SK-N-SH (cell line): ENCODE measurements around the gene CPM. TPM values are rescaled to one million over a fixed set of nuclear protein-coding genes. Genes with fewer than 3 reads are reported as not detected.

ENCODE experiments used
- CTCF ChIA-PET: fragments of 300-600, 350-600 bp; formaldehyde crosslinking; extraction: SDS; loops from one replicate; lab custom pipeline; 2021; lab: Yijun Ruan, JAX
- POLR2A ChIA-PET: fragments of 350-600 bp; sonication (Branson Sonifier 250); formaldehyde crosslinking; extraction: SDS; loops from one replicate; lab custom pipeline; 2020; ENCODE audit warnings: antibody characterized with exemption, inconsistent platforms; lab: Yijun Ruan, JAX
- DNase-seq: peaks from one replicate; pipeline ENCODE4 v3.0.0; 2012
- H2AFZ ChIP-seq: fragments of 200-600 bp; sonication (generic); 2 replicates; pipeline ENCODE4 v1.8.1; 2016; ENCODE audit warnings: antibody characterized with exemption, mild to moderate bottlenecking, low read depth
- H3F3A ChIP-seq: fragments of 200-600 bp; sonication (generic); replicated peaks from 2 replicates; pipeline ENCODE3; 2016; ENCODE audit warnings: antibody characterized with exemption, mild to moderate bottlenecking; ENCODE audit not compliant: insufficient read depth
- H3K27ac ChIP-seq, 2 experiments: fragments of 200-500 bp in 1 of 2; fragments of 200-600 bp in 1 of 2; sonication (Bioruptor generic) in 1 of 2; sonication (generic), shearing (Covaris generic) in 1 of 2; 2 replicates each; pipeline versions ENCODE4 v1.5.1 to v1.6.1; 2014 to 2016; ENCODE audit warnings: low read depth in 2 of 2, inconsistent platforms in 1 of 2, low read length in 1 of 2, mild to moderate bottlenecking in 1 of 2, mixed read lengths in 1 of 2
- H3K27me3 ChIP-seq: fragments of 200-600 bp; sonication (generic), shearing (Covaris generic); 2 replicates; pipeline ENCODE4 v1.6.1; 2016; ENCODE audit warnings: mixed run types; ENCODE audit not compliant: insufficient read depth
- H3K36me3 ChIP-seq, 2 experiments: fragments of 200-500 bp in 1 of 2; fragments of 200-600 bp in 1 of 2; sonication (Bioruptor generic) in 1 of 2; sonication (generic) in 1 of 2; replicated peaks in 1 of 2; 2 replicates each; pipeline versions ENCODE3 to v1.5.1; 2014 to 2016; ENCODE audit warnings: low read length in 1 of 2, mild to moderate bottlenecking in 1 of 2; ENCODE audit not compliant: insufficient read depth in 2 of 2, control insufficient read depth in 1 of 2
- H3K4me1 ChIP-seq, 2 experiments: fragments of 200-500 bp in 1 of 2; fragments of 200-600 bp in 1 of 2; sonication (Bioruptor generic) in 1 of 2; sonication (generic), shearing (Covaris generic) in 1 of 2; 2 replicates each; pipeline versions ENCODE4 v1.5.1 to v1.6.1; 2014 to 2016; ENCODE audit warnings: low read depth in 1 of 2, low read length in 1 of 2, mixed run types in 1 of 2; ENCODE audit not compliant: insufficient read depth in 2 of 2, control insufficient read depth in 1 of 2
- H3K4me2 ChIP-seq: fragments of 200-600 bp; sonication (generic), shearing (Covaris generic); 2 replicates; pipeline ENCODE4 v1.6.1; 2017; ENCODE audit warnings: mixed run types
- H3K4me3 ChIP-seq, 2 experiments: fragments of 200-500 bp in 1 of 2; fragments of 200-600 bp in 1 of 2; sonication (Bioruptor generic) in 1 of 2; sonication (generic), shearing (Covaris generic) in 1 of 2; 2 replicates each; pipeline versions ENCODE4 v1.5.1 to v1.8.1; 2014 to 2016; ENCODE audit warnings: low read depth in 2 of 2, inconsistent platforms in 1 of 2, low read length in 1 of 2, mild to moderate bottlenecking in 1 of 2, mixed read lengths in 1 of 2, moderate library complexity in 1 of 2
- H3K79me2 ChIP-seq: fragments of 200-600 bp; sonication (generic); 2 replicates; pipeline ENCODE4 v1.8.1; 2017; ENCODE audit warnings: mild to moderate bottlenecking; ENCODE audit not compliant: insufficient read depth
- H3K9ac ChIP-seq: fragments of 200-600 bp; sonication (generic); 2 replicates; pipeline ENCODE4 v1.6.1; 2017; ENCODE audit warnings: mixed run types
- H3K9me2 ChIP-seq: fragments of 200-600 bp; sonication (generic); 2 replicates; pipeline ENCODE4 v1.6.1; 2017; ENCODE audit warnings: mixed run types
- H3K9me3 ChIP-seq: fragments of 200-600 bp; sonication (generic); 2 replicates; pipeline ENCODE4 v1.6.1; 2017; ENCODE audit warnings: mixed run types, mild to moderate bottlenecking, moderate library complexity
- H4K20me1 ChIP-seq: fragments of 200-600 bp; sonication (generic); 2 replicates; pipeline ENCODE4 v1.6.1; 2017; ENCODE audit warnings: mild to moderate bottlenecking, mixed run types; ENCODE audit not compliant: insufficient read depth
- CHD2 ChIP-seq: fragments of 150-350 bp; IDR thresholded peaks from 2 replicates; pipeline ENCODE4 v1.6.1; 2018; ENCODE audit warnings: low read length; ENCODE audit not compliant: partially characterized antibody
- ELF1 ChIP-seq: IDR thresholded peaks from 2 replicates; pipeline ENCODE4 v1.4.0; 2012
- EP300 ChIP-seq, 2 experiments: IDR thresholded peaks; 2 replicates each; pipeline versions ENCODE4 v1.4.0 to v1.6.1; 2012; ENCODE audit warnings: borderline replicate concordance in 1 of 2, low read depth in 1 of 2, low read length in 1 of 2
- EZH2phosphoT487 ChIP-seq: fragments of 200-600 bp; sonication (generic); IDR thresholded peaks from 2 replicates; pipeline ENCODE4 v1.6.1; 2017; ENCODE audit warnings: low read depth, mixed run types, mild to moderate bottlenecking, antibody characterized with exemption, moderate library complexity, borderline replicate concordance
- FOSL2 ChIP-seq: IDR thresholded peaks from 2 replicates; pipeline ENCODE4 v1.4.0; 2012; ENCODE audit warnings: low read depth, mild to moderate bottlenecking, moderate library complexity, borderline replicate concordance
- FOXJ3 ChIP-seq: sonication (generic); formaldehyde crosslinking; IDR thresholded peaks from 2 replicates; pipeline ENCODE4 v1.5.1; 2020; ENCODE audit warnings: mild to moderate bottlenecking, missing genetic modification reagents
- FOXM1 ChIP-seq: IDR thresholded peaks from 2 replicates; pipeline ENCODE4 v1.4.0; 2012; ENCODE audit warnings: low read depth, mild to moderate bottlenecking
- GABPA ChIP-seq: IDR thresholded peaks from 2 replicates; pipeline ENCODE4 v1.4.0; 2012; ENCODE audit warnings: low read depth, mild to moderate bottlenecking
- IRF3 ChIP-seq: fragments of 150-350 bp; IDR thresholded peaks from 2 replicates; pipeline ENCODE4 v1.6.1; 2016; ENCODE audit warnings: mild to moderate bottlenecking, low read depth, low read length
- JUND ChIP-seq: IDR thresholded peaks from 2 replicates; pipeline ENCODE4 v1.4.0; 2012
- MEF2A ChIP-seq: IDR thresholded peaks from 2 replicates; pipeline ENCODE4 v1.4.0; 2012; ENCODE audit warnings: low read depth, borderline replicate concordance
- NFIC ChIP-seq: IDR thresholded peaks from 2 replicates; pipeline ENCODE4 v1.4.0; 2012; ENCODE audit warnings: borderline replicate concordance
- NRF1 ChIP-seq: IDR thresholded peaks from 2 replicates; pipeline ENCODE4 v1.6.1; 2012; ENCODE audit warnings: low read depth, mild to moderate bottlenecking, low read length
- PBX3 ChIP-seq: IDR thresholded peaks from 2 replicates; pipeline ENCODE4; 2012
- POLR2AphosphoS5 ChIP-seq: IDR thresholded peaks from 2 replicates; pipeline ENCODE4 v1.6.1; 2012; ENCODE audit warnings: low read depth, low read length
- RCOR1 ChIP-seq: fragments of 150-350 bp; IDR thresholded peaks from 2 replicates; pipeline ENCODE4 v1.6.1; 2017; ENCODE audit warnings: antibody characterized with exemption, low read length
- RXRA ChIP-seq: IDR thresholded peaks from 2 replicates; pipeline ENCODE4 v1.4.0; 2012; ENCODE audit warnings: low read depth, mild to moderate bottlenecking, borderline replicate concordance
- SMC3 ChIP-seq: IDR thresholded peaks from 2 replicates; pipeline ENCODE4 v1.6.1; 2012; ENCODE audit warnings: low read depth, low read length, improper control_type of control experiment
- TCF12 ChIP-seq: IDR thresholded peaks from 2 replicates; pipeline ENCODE4 v1.4.0; 2012
- TEAD4 ChIP-seq: IDR thresholded peaks from 2 replicates; pipeline ENCODE4 v1.4.0; 2012; ENCODE audit warnings: mild to moderate bottlenecking, borderline replicate concordance; ENCODE audit not compliant: insufficient read depth
- USF1 ChIP-seq: IDR thresholded peaks from 2 replicates; pipeline ENCODE4 v1.4.0; 2012; ENCODE audit warnings: low read depth, borderline replicate concordance
- USF2 ChIP-seq: fragments of 150-350 bp; IDR thresholded peaks from 2 replicates; pipeline ENCODE4 v1.6.1; 2017; ENCODE audit warnings: antibody characterized with exemption, low read length, low read depth, borderline replicate concordance
- WGBS: methylation state at CpG from one replicate; pipeline ENCODE4 v1.1.6; 2017; ENCODE audit warnings: low lambda C conversion rate; 5-methylcytosine and 5-hydroxymethylcytosine counted together
- polyA plus RNA-seq, 3 experiments: library from polyadenylated mRNA; depleted of rRNA; stranded (reverse); fragments of >200 nt; gene quantifications; 2 replicates each; pipeline ENCODE4 v1.2.3, GENCODE V29; 2012

Gene CPM
- polyA plus RNA-seq, 1 of the 3 experiments (the other 2 are of a cell fraction) = 10.8 TPM

- Histone ChIP-seq H3K36me3 (no peaks in the 10 kb centered on the region), H3K27ac (0 out of 4 replicates have a peak overlapping the region, but pooled peaks of 1 of the 2 experiments have one; percentile 6), H3F3A (peaks cover 14% of the 10 kb centered on the region), H3K4me3 (no peak overlapping the region), H3K79me2 (no peaks in the 10 kb centered on the region), H3K4me1 (peaks cover 0 to 2% of the 10 kb centered on the region in 2 experiments; a peak in 2 of 4 replicates), H3K9me3 (no peaks in the 10 kb centered on the region), H3K27me3 (no peaks in the 10 kb centered on the region), H2AFZ (no peak overlapping the region), H3K9ac (no peak overlapping the region), H3K4me2 (0 out of 2 replicates have a peak overlapping the region, but pooled peaks have one; percentile 18), H4K20me1 (no peaks in the 10 kb centered on the region)
- no peak for DNase-seq
- CTCF ChIA-PET = no interaction called here
- WGBS = 16% methylated on average over 3 of the region's 3 CpGs
- no peak for TF ChIP-seq SMC3
- no peak for TF ChIP-seq EZH2phosphoT487
- TF ChIP-seq FOXJ3 (CRISPR knock-in tag) = no peak
- no peak for TF ChIP-seq USF2
- TF ChIP-seq EP300 (IDR thresholded peaks at IDR 0.05; ENCODE audit: borderline replicate concordance in 1 of 2, low read depth in 1 of 2, low read length in 1 of 2) = peak; percentile 50 to 63; a peak in 2 of 4 replicates
- TF ChIP-seq PBX3 = peak; percentile 71
- TF ChIP-seq TEAD4 = peak; percentile 76; the same call in 1 of the 2 replicates
- TF ChIP-seq RXRA = no peak
- peak; percentile 41; the same call in 1 of the 2 replicates for TF ChIP-seq FOXM1
- TF ChIP-seq POLR2AphosphoS5 = peak; percentile 32; the same call in 1 of the 2 replicates
- no peak for TF ChIP-seq ELF1
- peak; percentile 92 for TF ChIP-seq TCF12
- TF ChIP-seq NFIC = peak; percentile 59; the same call in 1 of the 2 replicates
- peak; percentile 52; the same call in 1 of the 2 replicates for TF ChIP-seq JUND
- TF ChIP-seq, all 33 proteins: peak for 8
- no peaks in the 10 kb centered on the region for H3K9me2 ChIP-seq
- POLR2A ChIA-PET = no interaction called here
Observed at GRCh38 chr12:68856510-68856909, 76.5 kb downstream of the CPM start.

- no peak for DNase-seq
- Histone ChIP-seq H2AFZ (no peak overlapping the region), H3F3A (peaks cover 20% of the 10 kb centered on the region), H4K20me1 (no peaks in the 10 kb centered on the region), H3K4me3 (no peak overlapping the region), H3K9me2 (no peaks in the 10 kb centered on the region), H3K27me3 (no peaks in the 10 kb centered on the region), H3K9ac (no peak overlapping the region), H3K27ac (peak overlapping the region in 1 of 2 experiments; percentile 32; a peak in 1 of 4 replicates), H3K9me3 (no peaks in the 10 kb centered on the region), H3K4me2 (no peak overlapping the region), H3K4me1 (peaks cover 0 to 2% of the 10 kb centered on the region in 2 experiments; a peak in 2 of 4 replicates), H3K79me2 (no peaks in the 10 kb centered on the region), H3K36me3 (no peaks in the 10 kb centered on the region)
- CTCF ChIA-PET = interaction anchor here (1.0 kb wide), 1 partner anchor 214 kb away, joined by 4 read pairs; no protein-coding TSS in a partner anchor
- 89% methylated on average over 8 of the region's 8 CpGs for WGBS
- TF ChIP-seq GABPA (no peak), USF1 (no peak), RCOR1 (no peak), NFIC (no peak), USF2 (no peak), MEF2A (no peak), RXRA (no peak), FOSL2 (no peak), NRF1 (no peak), ELF1 (no peak), IRF3 (no peak), POLR2AphosphoS5 (no peak), CHD2 (no peak)
- POLR2A ChIA-PET = no interaction called here
Observed at GRCh38 chr12:68855771-68856170, 77.2 kb downstream of the CPM start.
